ENCODE results near the gene MCF2L2. TPM values are rescaled to one million over a fixed set of nuclear protein-coding genes. Genes with fewer than 3 reads are reported as not detected.

The MCF2L2 gene
- total and polyA plus RNA-seq, 2 donors (not counting 1 experiment from before 2014, with no cell fraction given), result 0.03 to 1.6 TPM

GRCh38 chr3:183312433-183312832 is 116.0 kb downstream of the MCF2L2 start:
- peaks cover 2% of the 10 kb centered on the region for H3K4me1 Mint-ChIP-seq
- Histone ChIP-seq H3K27ac (ENCODE audit: low read length in 2 of 2) (no peak overlapping the region), H3K4me2 (replicated peaks; ENCODE audit: low read depth, low read length, poor library complexity, severe bottlenecking) (no peak overlapping the region), H2AFZ (ENCODE audit: insufficient read depth, low read depth, low read length, poor library complexity, severe bottlenecking) (no peak overlapping the region), H3K36me3 (replicated peaks in 1 of 2; ENCODE audit: control extremely low read depth in 1 of 2, control insufficient read depth in 1 of 2, extremely low read depth in 1 of 2, insufficient read depth in 2 of 2, low read length in 1 of 2) (no peaks in the 10 kb centered on the region), H3K4me3 (ENCODE audit: control extremely low read depth in 1 of 5, extremely low read depth in 1 of 5, insufficient read depth in 1 of 5, low read depth in 2 of 5, low read length in 4 of 5) (no peak overlapping the region), H3K4me1 (ENCODE audit: control insufficient read depth in 2 of 2, insufficient read depth in 2 of 2, low read length in 2 of 2) (peaks cover under 1 to 3% of the 10 kb centered on the region in 2 donors), H4K20me1 (ENCODE audit: control insufficient read depth, insufficient read depth, low read length, poor library complexity, severe bottlenecking) (no peaks in the 10 kb centered on the region), H3K27me3 (replicated peaks in 1 of 4; ENCODE audit: control extremely low read depth in 1 of 4, control insufficient read depth in 3 of 4, insufficient read depth in 4 of 4, low read length in 3 of 4) (peaks cover 0 to 3% (median 0%) of the 10 kb centered on the region in 4 experiments), H3K9ac (ENCODE audit: low read length) (no peak overlapping the region), H3K79me2 (ENCODE audit: control insufficient read depth, insufficient read depth, low read length) (no peaks in the 10 kb centered on the region), H3K9me3 (ENCODE audit: control extremely low read depth in 1 of 3, control insufficient read depth in 2 of 3, insufficient read depth in 1 of 3, low read length in 2 of 3) (no peaks in the 10 kb centered on the region)
- DNase-seq (no peak), ATAC-seq (ENCODE audit: low read depth) (no peak)
- ChIA-PET POLR2A (no interaction called here), CTCF (no interaction called here)
- H3K4me3 Mint-ChIP-seq, result no peak overlapping the region
- intact Hi-C loops (cut with micrococcal nuclease), result no loop called here
- no peaks in the 10 kb centered on the region for H3K9me3 Mint-ChIP-seq (ENCODE audit: insufficient read depth)
- H3K27me3 Mint-ChIP-seq, result no peaks in the 10 kb centered on the region
- TF ChIP-seq EZH2 (IDR thresholded peaks at IDR 0.05; ENCODE audit: borderline replicate concordance, insufficient read depth, low read depth, low read length, poor library complexity, severe bottlenecking) (no peak), CTCF (IDR thresholded peaks at IDR 0.05) (no peak)
- 100% methylated on average over 1 of the region's 2 CpGs for WGBS (ENCODE audit: insufficient coverage)
- H3K27ac Mint-ChIP-seq, result no peak overlapping the region

DNA sequence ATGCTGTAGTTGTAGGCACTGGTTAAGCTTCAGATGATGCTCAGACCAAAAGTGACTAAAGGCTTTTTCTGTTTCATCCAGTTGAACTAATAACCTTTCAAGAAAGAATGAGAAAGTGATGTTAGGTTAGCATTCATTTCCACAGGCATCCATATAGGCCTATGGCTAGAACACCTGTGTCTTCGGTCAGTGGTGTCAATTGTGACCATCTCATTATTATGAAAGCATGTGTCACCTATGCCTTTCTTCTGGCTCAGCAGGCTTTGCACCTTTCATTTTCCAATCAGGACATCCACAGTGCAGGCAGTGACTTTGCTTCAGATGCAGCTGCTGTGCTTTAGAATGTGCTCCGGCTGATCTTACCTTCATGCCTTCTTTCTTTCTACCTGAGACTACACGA is 117.5 kb downstream of the MCF2L2 start:
- Histone ChIP-seq H3K27ac (ENCODE audit: low read length in 2 of 2) (no peak overlapping the region), H3K79me2 (ENCODE audit: control insufficient read depth, insufficient read depth, low read length) (no peaks in the 10 kb centered on the region), H3K4me3 (ENCODE audit: control extremely low read depth in 1 of 5, extremely low read depth in 1 of 5, insufficient read depth in 1 of 5, low read depth in 2 of 5, low read length in 4 of 5) (no peak overlapping the region), H3K9ac (ENCODE audit: low read length) (no peak overlapping the region), H4K20me1 (ENCODE audit: control insufficient read depth, insufficient read depth, low read length, poor library complexity, severe bottlenecking) (no peaks in the 10 kb centered on the region), H3K4me2 (replicated peaks; ENCODE audit: low read depth, low read length, poor library complexity, severe bottlenecking) (no peak overlapping the region), H3K27me3 (replicated peaks in 1 of 4; ENCODE audit: control extremely low read depth in 1 of 4, control insufficient read depth in 3 of 4, insufficient read depth in 4 of 4, low read length in 3 of 4) (peaks cover 0 to 3% (median 1%) of the 10 kb centered on the region in 4 experiments), H3K36me3 (replicated peaks in 1 of 2; ENCODE audit: control extremely low read depth in 1 of 2, control insufficient read depth in 1 of 2, extremely low read depth in 1 of 2, insufficient read depth in 2 of 2, low read length in 1 of 2) (no peaks in the 10 kb centered on the region), H2AFZ (ENCODE audit: insufficient read depth, low read depth, low read length, poor library complexity, severe bottlenecking) (no peak overlapping the region), H3K9me3 (ENCODE audit: control extremely low read depth in 1 of 3, control insufficient read depth in 2 of 3, insufficient read depth in 1 of 3, low read length in 2 of 3) (no peaks in the 10 kb centered on the region), H3K4me1 (ENCODE audit: control insufficient read depth in 2 of 2, insufficient read depth in 2 of 2, low read length in 2 of 2) (peaks cover 11 to 14% of the 10 kb centered on the region in 2 donors)
- CTCF ChIA-PET, result no interaction called here
- no peak for ATAC-seq (ENCODE audit: low read depth)
- POLR2A ChIA-PET, result no interaction called here
- WGBS (ENCODE audit: insufficient coverage), result 89% methylated on average over 1 of the region's 3 CpGs
- no peak overlapping the region for H3K27ac Mint-ChIP-seq
- no peak for DNase-seq
- H3K4me3 Mint-ChIP-seq, result no peak overlapping the region
- peaks cover 15% of the 10 kb centered on the region for H3K4me1 Mint-ChIP-seq
- no peaks in the 10 kb centered on the region for H3K9me3 Mint-ChIP-seq (ENCODE audit: insufficient read depth)
- TF ChIP-seq CTCF (IDR thresholded peaks at IDR 0.05), result no peak
- no peak for TF ChIP-seq EZH2 (IDR thresholded peaks at IDR 0.05; ENCODE audit: borderline replicate concordance, insufficient read depth, low read depth, low read length, poor library complexity, severe bottlenecking)
- intact Hi-C loops (cut with micrococcal nuclease), result no loop called here
- H3K27me3 Mint-ChIP-seq, result peaks cover 4% of the 10 kb centered on the region

Data from B cell (primary cell).